MCF 10A (cell line): ENCODE data around the gene BCL2. TPM values are rescaled to one million over a fixed set of nuclear protein-coding genes. Genes with fewer than 3 reads are reported as not detected.

Experiments used
- BruUV-seq: library from RNA; stranded (reverse); fragments of 400-500 nt; replicated peaks from 2 replicates; lab custom pipeline; 2021; lab: Mats Ljungman, UMichigan
- CTCF ChIA-PET: fragments of 300-600 bp; sonication (Branson Sonifier 250); formaldehyde crosslinking; extraction: SDS; loops from one replicate; lab custom pipeline; 2021; ENCODE audit warnings: antibody characterized with exemption, inconsistent platforms; lab: Yijun Ruan, JAX
- POLR2A ChIA-PET: fragments of 300-600, 350-650 bp; sonication (Branson Sonifier 250); formaldehyde crosslinking; extraction: SDS; loops from one replicate; lab custom pipeline; 2020; ENCODE audit warnings: antibody characterized with exemption, inconsistent platforms; lab: Yijun Ruan, JAX
- DNase-seq: peaks from one replicate; pipeline ENCODE4 v3.0.0-alpha.2; 2018; ENCODE audit not compliant: unreplicated experiment
- H3K27ac Mint-ChIP-seq: one replicate; pipeline ENCODE4 v1.8.0; 2022; ENCODE audit warnings: mild to moderate bottlenecking, low read depth, mixed read lengths; ENCODE audit not compliant: unreplicated experiment
- H3K27me3 Mint-ChIP-seq: one replicate; pipeline ENCODE4 v1.8.0; 2022; ENCODE audit warnings: mixed read lengths; ENCODE audit not compliant: insufficient read depth, unreplicated experiment
- H3K36me3 Mint-ChIP-seq: one replicate; pipeline ENCODE4 v1.8.0; 2022; ENCODE audit warnings: mild to moderate bottlenecking, moderate library complexity, mixed read lengths; ENCODE audit not compliant: insufficient read depth, unreplicated experiment
- H3K4me1 Mint-ChIP-seq: one replicate; pipeline ENCODE4 v1.8.0; 2022; ENCODE audit warnings: mixed read lengths; ENCODE audit not compliant: insufficient read depth, unreplicated experiment
- H3K4me3 Mint-ChIP-seq: one replicate; pipeline ENCODE4 v1.8.0; 2022; ENCODE audit warnings: mild to moderate bottlenecking, moderate library complexity, mixed read lengths; ENCODE audit not compliant: unreplicated experiment
- H3K9me3 Mint-ChIP-seq: one replicate; pipeline ENCODE4 v1.8.0; 2022; ENCODE audit warnings: mixed read lengths; ENCODE audit not compliant: unreplicated experiment
- intact Hi-C: fragments of 100-400 bp; cut with micrococcal nuclease; formaldehyde crosslinking; loops from 2 replicates; pipeline ENCODE4 v1.14.1; 2022
- total RNA-seq: library from RNA; stranded (reverse); gene quantifications from 2 replicates; pipeline ENCODE4 v1.2.3, GENCODE V29; 2022
- TF ChIP-seq, protein P1 (sequence below): fragments of 200-600 bp; IDR thresholded peaks from one replicate; pipeline ENCODE4 v1.8.0; 2022; ENCODE audit warnings: antibody characterized with exemption, mild to moderate bottlenecking; ENCODE audit not compliant: unreplicated experiment

The BCL2 gene
- total RNA-seq, 1 experiment from 2014 or later: 3.0 TPM

DNA sequence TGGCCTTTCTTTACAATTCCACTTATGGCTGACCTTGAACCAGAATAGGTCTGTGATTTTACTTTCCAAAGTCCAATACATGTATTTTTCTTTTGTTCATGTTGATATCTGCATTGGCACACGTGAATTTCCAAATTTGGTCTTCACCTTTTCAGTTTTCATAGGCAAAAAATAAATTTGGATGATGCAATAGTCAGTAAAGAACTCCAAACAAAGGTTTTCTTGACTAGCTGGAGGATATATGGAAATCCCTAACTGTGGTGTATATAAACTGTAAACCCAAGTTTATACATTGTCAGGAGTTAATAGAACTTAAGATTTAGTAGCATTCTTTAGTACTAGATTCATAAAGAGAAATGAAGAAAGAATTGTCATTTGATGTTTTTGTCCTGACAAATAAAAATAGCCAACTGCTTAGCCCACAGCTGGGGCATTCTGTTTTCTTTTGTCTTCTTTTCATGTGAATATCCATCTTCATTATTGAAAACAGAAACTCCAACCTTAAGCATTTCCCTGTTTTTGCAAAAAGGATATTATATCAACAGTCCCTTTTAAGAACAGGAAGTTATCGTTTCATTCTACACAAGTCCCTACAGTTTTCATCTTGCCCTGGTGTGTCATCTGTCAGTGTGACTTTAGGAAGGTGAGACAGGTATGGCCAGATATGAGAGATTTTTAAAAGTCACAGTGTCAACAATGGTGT lies 132.9 kb downstream of the BCL2 start:
- Mint-ChIP-seq H3K4me1 (peaks cover 6% of the 10 kb centered on the region), H3K27me3 (no peaks in the 10 kb centered on the region), H3K4me3 (no peak overlapping the region), H3K27ac (no peak overlapping the region), H3K36me3 (no peaks in the 10 kb centered on the region), H3K9me3 (no peaks in the 10 kb centered on the region)
- TF ChIP-seq, protein P1, sequence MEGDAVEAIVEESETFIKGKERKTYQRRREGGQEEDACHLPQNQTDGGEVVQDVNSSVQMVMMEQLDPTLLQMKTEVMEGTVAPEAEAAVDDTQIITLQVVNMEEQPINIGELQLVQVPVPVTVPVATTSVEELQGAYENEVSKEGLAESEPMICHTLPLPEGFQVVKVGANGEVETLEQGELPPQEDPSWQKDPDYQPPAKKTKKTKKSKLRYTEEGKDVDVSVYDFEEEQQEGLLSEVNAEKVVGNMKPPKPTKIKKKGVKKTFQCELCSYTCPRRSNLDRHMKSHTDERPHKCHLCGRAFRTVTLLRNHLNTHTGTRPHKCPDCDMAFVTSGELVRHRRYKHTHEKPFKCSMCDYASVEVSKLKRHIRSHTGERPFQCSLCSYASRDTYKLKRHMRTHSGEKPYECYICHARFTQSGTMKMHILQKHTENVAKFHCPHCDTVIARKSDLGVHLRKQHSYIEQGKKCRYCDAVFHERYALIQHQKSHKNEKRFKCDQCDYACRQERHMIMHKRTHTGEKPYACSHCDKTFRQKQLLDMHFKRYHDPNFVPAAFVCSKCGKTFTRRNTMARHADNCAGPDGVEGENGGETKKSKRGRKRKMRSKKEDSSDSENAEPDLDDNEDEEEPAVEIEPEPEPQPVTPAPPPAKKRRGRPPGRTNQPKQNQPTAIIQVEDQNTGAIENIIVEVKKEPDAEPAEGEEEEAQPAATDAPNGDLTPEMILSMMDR: no peak
- DNase-seq: no peak
- POLR2A ChIA-PET: interaction anchor here (0.9 to 1.2 kb wide), 3 partner anchors 9 to 43 kb away, joined by 3 to 4 read pairs (median 3); no protein-coding TSS in a partner anchor
- BruUV-seq: no TSS peak
- CTCF ChIA-PET: interaction anchor here (1.0 to 1.3 kb wide), 3 partner anchors 9 to 137 kb away, joined by 3 to 4 read pairs (median 3); no protein-coding TSS in a partner anchor
- intact Hi-C loops: no loop called here

DNA sequence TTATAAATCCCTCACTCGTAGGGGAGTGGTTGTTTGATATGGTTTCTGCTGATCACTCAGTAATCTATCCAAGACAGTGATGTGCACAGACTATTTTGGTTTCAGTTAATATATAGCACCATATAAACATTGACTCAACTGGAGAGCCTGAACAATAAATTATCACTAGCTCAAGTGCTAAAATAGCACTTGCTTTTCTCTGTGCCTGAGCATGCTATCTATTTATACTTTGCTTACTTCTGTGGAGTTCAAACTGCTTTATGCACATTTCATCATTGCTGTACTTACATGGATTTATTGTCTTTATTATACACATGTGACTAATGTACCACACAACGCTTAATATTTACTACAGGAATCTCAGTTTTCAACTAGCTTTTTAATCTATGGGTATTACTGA lies 133.6 kb downstream of the BCL2 start:
- no TSS peak for BruUV-seq
- Mint-ChIP-seq H3K4me3 (no peak overlapping the region), H3K36me3 (no peaks in the 10 kb centered on the region), H3K27ac (no peak overlapping the region), H3K4me1 (peaks cover 6% of the 10 kb centered on the region), H3K9me3 (no peaks in the 10 kb centered on the region), H3K27me3 (no peaks in the 10 kb centered on the region)
- TF ChIP-seq, protein P1: no peak
- DNase-seq: no peak
- intact Hi-C loops: no loop called here
- POLR2A ChIA-PET: interaction anchor here (0.9 to 1.7 kb wide), 4 partner anchors 8 to 44 kb away, joined by 3 to 4 read pairs (median 4); no protein-coding TSS in a partner anchor
- CTCF ChIA-PET: interaction anchor here (0.6 to 1.1 kb wide), 3 partner anchors 32 to 154 kb away, joined by 3 to 4 read pairs (median 3); no protein-coding TSS in a partner anchor

DNA sequence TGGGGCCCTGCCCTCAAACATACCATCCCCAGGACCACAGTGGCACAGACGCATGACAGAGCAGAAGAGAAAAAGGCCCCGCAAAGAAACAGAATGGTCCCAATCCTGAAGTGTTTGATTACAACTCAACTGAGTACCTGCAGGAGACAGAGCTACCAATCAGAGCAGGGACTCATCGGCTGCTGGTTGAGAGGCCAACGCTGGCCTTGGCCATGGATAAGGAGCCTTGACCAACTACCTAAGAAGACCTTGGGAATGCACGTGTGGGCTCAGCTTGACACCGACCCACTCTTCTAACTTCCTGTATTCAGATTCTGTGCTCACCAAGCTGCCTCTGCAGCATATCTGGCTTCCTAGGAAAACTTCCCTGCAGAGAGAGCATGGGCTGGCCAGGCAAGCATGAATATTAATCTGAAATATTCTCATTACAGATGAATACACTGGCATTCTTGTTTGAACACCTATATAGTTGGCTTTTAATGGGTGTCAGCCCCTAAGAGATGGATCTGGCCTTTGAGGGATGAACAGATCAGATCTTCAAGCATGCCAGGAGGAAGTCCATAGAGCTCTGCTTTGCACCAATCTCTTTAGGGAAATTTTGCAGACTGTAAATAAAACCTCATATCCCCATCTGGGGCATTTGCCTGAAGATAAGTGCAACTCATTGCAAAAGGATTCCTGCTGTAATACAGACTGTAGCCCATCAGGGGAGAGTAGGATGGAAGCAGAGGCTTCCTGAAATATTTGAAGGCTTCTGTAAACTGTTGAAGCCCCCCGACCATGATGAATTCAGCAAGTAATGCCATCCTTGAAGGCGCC lies 135.4 kb downstream of the BCL2 start:
- H3K27ac Mint-ChIP-seq: no peak overlapping the region
- no peaks in the 10 kb centered on the region for H3K9me3 Mint-ChIP-seq

More for the DNA sequence above, 135.4 kb downstream of the BCL2 start:
- no peaks in the 10 kb centered on the region for H3K27me3 Mint-ChIP-seq
- CTCF ChIA-PET: no interaction called here
- DNase-seq: no peak
- H3K36me3 Mint-ChIP-seq: no peaks in the 10 kb centered on the region
- H3K4me3 Mint-ChIP-seq: no peak overlapping the region
- POLR2A ChIA-PET: interaction anchor here (0.7 to 1.7 kb wide), 2 partner anchors 14 to 22 kb away, joined by 3 to 4 read pairs; no protein-coding TSS in a partner anchor
- BruUV-seq: no TSS peak
- intact Hi-C loops: no loop called here
- peaks cover 6% of the 10 kb centered on the region for H3K4me1 Mint-ChIP-seq
- TF ChIP-seq, protein P1: no peak
